Measurements from ENCODE around the gene NOTCH2.
"Not testable (repeated sequence)": the region's sequence is repeated elsewhere in the genome, so short reads cannot be mapped to it uniquely, and the experiment has no call there.

The NOTCH2 gene

GRCh38 chr1:120069067-120069919 lies at the start of gene NOTCH2:
Gene NOTCH2 (minus strand): TSS chr1:120069662. CDS start chr1:120069406, 256 bp downstream.
- not testable (repeated sequence) for DNase-seq

- DNase-seq, result not testable (repeated sequence)
Measured at GRCh38 chr1:120117371-120118177, 48.1 kb upstream of the NOTCH2 start.

- DNase-seq, result not testable (repeated sequence)
Measured at GRCh38 chr1:120116094-120116493, 46.6 kb upstream of the NOTCH2 start.

GRCh38 chr1:120113134-120113533 lies 43.7 kb upstream of the NOTCH2 start:
- not testable (repeated sequence) for DNase-seq

- DNase-seq, result not testable (repeated sequence)
Measured at GRCh38 chr1:120112212-120112611, 42.8 kb upstream of the NOTCH2 start.

GRCh38 chr1:120111771-120112170 lies 42.3 kb upstream of the NOTCH2 start:
- not testable (repeated sequence) for DNase-seq

- not testable (repeated sequence) for DNase-seq
Measured at GRCh38 chr1:120111008-120111407, 41.5 kb upstream of the NOTCH2 start.

GRCh38 chr1:120109656-120110055 lies 40.2 kb upstream of the NOTCH2 start:
- not testable (repeated sequence) for DNase-seq

- DNase-seq, result not testable (repeated sequence)
Measured at GRCh38 chr1:120109180-120109579, 39.7 kb upstream of the NOTCH2 start.

GRCh38 chr1:120105288-120105687 lies 35.8 kb upstream of the NOTCH2 start:
- DNase-seq, result not testable (repeated sequence)

GRCh38 chr1:120103768-120104167 lies 34.3 kb upstream of the NOTCH2 start:
- DNase-seq, result not testable (repeated sequence)

- not testable (repeated sequence) for DNase-seq
Measured at GRCh38 chr1:120101593-120101992, 32.1 kb upstream of the NOTCH2 start.

GRCh38 chr1:120100590-120100989 lies 31.1 kb upstream of the NOTCH2 start:
- not testable (repeated sequence) for DNase-seq

- not testable (repeated sequence) for DNase-seq
Measured at GRCh38 chr1:120098986-120099759, 29.7 kb upstream of the NOTCH2 start.

GRCh38 chr1:120096981-120097545 lies 27.6 kb upstream of the NOTCH2 start:
- DNase-seq, result not testable (repeated sequence)

GRCh38 chr1:120093548-120094181 lies 24.2 kb upstream of the NOTCH2 start:
- not testable (repeated sequence) for DNase-seq

GRCh38 chr1:120092232-120093218 lies 23.1 kb upstream of the NOTCH2 start:
- DNase-seq, result not testable (repeated sequence)

- DNase-seq, result not testable (repeated sequence)
Measured at GRCh38 chr1:120090830-120091229, 21.4 kb upstream of the NOTCH2 start.

GRCh38 chr1:120087959-120088358 lies 18.5 kb upstream of the NOTCH2 start:
- DNase-seq, result not testable (repeated sequence)

- not testable (repeated sequence) for DNase-seq
Measured at GRCh38 chr1:120069920-120070214, 405 bp upstream of the NOTCH2 start.

- not testable (repeated sequence) for DNase-seq
Measured at GRCh38 chr1:120068683-120069066, 787 bp downstream of the NOTCH2 start.

Data from NCI-H2029 (cell line).